Ammon's horn (tissue), 1 donor: ENCODE measurements around the gene PCP2.

ENCODE experiments used
- DNase-seq: peaks from one replicate; pipeline ENCODE4 v3.0.0-alpha.2; 2016; ENCODE audit warnings: low spot score

The PCP2 gene

DNA sequence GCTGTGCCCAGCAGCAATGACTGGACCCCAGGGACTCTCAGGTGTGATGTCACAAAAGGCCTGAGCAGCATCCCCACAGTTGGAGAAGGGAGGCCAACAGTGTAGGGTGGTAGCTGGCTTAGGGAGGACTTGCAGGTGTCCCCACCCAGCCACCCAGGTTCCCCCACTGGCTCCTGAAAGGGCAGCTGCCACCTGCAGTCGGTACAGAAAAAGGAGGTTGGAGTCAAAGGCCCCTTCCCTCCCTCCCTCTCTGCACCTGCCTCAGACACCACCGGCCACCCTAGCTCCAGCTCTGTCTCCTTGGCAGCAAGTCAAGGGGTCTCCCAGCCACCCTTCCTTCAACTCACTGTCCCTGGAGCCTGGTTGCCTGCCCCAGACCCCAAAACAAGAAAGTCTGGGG is at the start of gene PCP2:
Gene PCP2 (minus strand): TSS at position 22 of the 400 bp plus-strand sequence. CDS start 262 bp downstream, outside the sequence.
- DNase-seq = no peak

DNA sequence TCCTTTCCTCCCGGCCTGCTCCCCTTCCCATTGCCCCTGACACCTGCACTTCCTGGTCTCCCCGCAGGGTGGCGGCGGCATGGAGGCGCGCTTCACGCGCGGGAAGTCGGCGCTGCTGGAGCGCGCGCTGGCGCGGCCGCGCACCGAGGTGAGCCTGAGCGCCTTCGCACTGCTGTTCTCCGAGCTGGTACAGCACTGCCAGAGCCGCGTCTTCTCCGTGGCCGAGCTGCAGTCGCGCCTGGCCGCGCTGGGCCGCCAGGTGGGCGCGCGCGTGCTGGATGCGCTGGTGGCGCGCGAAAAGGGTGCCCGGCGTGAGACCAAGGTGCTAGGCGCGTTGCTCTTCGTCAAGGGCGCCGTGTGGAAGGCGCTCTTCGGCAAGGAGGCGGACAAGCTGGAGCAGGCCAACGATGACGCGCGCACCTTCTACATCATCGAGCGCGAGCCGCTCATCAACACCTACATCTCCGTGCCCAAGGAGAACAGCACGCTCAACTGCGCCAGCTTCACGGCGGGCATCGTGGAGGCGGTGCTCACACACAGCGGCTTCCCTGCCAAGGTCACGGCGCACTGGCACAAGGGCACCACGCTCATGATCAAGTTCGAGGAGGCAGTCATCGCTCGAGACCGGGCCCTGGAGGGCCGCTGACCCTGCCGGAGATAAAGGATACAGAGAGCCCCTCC is 48.8 kb upstream of the PCP2 start:
- DNase-seq = no peak

DNA sequence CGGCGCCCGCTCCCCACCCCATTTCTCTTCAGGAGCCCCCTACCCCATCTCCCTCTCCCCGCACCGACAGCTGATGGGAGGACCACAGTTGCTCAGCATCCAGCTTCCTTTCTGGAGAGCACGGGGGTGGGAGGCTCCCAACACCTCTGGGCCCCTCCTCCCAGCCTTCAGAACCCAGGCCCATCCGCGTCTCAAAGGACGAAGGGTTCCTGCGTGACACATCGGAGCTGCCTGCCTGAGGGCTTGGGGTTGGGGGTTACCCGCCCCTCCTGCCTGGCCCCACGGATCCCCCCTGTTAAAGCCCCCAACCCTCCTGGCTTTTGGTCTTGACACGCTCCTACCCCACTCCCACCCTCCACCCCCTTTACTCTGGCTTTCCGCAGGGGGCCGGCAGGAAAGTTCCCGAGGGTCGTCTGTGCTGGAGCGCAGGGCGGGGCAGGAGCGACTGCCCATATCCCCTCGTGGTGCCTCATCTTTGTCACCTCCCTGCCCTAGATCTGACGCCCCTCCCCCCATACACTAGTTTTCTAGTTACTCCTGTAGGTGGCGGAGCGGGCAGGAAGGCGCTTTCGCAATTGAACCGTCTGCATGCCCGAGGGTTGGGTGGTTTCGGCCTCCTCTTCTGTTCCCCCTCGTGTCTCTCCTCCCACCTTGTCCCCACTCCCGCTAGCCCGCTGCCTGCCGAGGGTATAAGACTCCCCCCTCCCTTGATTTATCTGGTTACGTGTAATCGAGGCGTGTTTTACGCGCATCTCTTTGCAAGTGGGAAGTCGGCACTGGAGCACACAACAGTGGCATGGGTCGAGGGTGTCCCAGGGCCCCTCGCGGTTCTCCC is 48.0 kb upstream of the PCP2 start:
- DNase-seq = peak; percentile 78

DNA sequence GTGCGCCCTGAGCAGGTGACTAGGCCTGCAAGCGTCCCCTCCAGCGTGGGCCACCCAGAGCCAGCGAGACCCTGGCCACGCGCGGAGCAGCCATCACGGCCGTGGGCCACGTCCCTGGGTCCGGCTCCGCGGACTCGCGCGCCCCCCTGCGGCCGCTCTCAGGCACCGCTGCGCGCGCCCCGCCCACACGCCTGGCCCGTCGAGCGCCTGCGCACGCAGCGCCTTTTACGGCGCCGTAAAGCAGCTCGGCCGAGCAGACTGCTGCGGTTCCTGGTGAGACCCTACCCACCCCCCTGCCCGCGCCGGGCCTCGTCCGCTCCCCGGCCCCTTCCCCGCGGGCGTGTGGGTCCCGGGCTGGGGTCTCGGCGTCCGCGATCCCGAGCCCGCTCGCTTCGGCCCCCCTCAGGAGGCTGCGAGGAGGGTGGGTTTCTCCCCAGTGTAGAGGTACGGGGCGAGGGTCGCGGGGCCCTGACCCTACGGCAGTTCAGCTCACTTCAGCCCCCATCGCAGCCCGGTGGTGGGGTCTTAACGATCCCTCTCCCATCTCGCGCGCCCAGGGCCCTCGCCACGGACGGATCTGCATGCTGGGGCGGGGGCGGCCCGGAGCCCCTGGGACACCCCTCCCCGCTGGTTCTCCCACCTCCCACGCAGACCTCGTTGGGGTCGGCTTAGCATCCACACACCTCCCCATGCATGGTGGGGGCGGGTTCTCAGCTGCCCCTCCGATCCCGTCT is 47.3 kb upstream of the PCP2 start, which contains the start of gene TRAPPC5:
Gene TRAPPC5 (plus strand): TSS at position 228 of the 734 bp plus-strand sequence. CDS start 1,421 bp downstream, outside the sequence.
- peak; percentile 83 for DNase-seq

DNA sequence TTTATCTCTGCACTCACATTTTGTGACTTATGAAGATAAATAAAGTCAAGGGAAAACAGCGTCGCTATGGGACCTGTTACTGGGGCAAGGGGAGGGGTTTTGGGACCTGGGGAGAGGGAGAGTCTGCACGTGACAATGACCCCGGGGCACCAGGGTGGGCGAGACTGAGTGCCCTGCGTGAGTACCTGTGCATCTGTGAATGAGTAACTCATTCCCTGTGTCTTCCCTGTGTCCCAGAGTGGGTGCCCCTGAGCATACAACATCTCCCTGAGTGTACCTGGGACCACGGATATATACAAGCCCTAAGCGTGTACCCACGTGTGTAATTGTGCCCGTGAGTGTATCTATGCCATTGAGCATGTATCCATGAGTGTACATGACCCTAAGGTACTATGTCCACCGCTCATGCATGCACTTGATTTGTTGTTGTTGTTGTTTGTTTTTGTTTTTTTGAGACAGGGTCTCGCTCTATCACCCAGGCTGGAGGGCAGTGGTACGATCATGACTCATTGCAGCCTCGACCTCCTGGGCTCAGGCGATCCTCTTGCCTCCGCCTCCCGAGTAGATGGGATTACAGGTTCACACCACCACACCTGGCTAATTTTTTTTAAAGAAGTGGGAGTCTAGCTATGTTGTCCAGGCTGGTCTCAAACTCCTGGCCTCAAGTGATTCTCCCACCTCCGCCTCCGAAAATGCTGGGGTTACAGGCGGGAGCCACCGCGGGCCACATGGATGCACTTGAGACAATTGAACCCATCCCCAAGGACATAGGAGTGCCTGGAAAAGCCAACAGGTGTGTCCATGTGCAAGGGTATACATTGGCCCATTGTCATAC is 46.5 kb upstream of the PCP2 start:
- no peak for DNase-seq

DNA sequence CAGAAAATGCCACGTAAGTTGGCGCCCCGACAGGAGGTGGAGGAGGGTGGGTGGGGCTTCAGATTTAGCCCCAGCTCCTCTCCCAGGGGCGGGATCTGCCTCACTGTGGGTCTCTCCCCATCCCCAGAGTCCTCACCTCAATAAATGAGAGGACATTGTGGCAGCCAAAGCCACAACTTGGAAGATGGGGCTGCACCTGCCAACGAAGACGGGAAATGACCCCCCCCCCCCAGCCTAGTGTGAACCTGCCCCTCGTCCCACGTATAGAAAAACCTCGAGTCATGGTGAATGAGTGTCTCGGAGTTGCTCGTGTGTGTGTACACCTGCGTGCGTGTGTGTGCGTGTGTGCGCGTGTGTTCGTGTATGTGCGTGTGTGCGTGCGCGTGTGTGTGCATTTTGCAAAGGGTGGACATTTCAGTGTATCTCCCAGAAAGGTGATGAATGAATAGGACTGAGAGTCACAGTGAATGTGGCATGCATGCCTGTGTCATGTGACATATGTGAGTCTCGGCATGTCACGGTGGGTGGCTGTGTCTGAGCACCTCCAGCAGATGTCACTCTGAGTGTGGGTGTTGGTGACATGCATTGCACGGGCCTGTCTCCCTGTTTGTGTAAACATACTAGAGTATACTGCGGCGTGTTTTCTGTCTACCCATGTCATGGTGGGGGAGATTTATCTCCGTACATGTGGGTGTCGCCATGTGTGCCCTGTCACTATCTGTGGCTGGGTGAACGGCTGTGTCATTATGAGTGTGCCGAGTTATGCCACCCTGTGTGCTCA is 45.6 kb upstream of the PCP2 start:
- peak; percentile 43 for DNase-seq

DNA sequence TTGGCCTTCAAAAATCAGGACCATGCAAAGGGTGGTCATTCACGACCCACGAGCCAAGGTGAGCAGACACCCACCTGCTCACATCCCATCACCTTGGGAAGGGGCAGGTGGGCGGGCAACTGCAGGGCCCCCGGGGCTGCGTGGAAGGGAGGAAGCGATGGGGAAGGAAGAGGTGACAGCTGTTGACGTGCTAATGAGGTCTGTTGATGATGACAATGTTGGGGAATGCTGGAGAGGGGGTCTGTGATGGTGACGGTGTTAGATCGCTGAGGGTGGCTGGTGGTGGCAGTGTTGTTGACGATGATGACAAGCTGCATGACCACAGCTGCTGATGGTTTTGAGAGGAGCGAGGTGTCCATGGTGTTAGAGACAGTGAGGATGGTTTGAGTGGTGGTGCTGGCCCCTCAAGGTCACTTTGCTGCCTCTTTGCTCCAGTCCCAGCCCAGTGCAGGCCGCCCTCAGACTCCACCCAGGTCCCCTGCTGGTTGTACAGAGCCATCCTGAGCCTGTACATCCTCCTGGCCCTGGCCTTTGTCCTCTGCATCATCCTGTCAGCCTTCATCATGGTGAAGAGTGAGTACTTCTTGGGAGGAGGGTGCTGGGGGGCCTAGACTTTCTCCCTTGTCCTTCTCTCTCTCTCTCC is 44.3 kb upstream of the PCP2 start:
- no peak for DNase-seq

DNA sequence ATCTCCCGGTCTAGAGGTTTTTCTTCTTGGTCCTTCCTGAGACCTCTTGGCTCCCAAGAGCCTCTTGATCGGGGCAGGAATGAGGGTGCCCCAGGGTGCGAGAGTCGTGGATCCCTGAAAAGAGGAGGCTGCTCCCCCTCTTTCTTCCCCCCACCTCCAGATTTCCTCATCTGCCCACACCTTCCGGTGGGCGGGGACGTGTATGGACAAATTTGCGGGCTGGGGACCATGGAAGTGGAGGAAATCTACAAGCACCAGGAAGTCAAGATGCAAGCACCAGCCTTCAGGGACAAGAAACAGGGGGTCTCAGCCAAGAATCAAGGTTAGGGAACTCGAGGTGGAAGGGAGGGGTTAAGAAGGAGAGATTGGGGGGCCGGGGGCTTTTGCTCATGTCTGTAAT is 43.3 kb upstream of the PCP2 start, which contains the start of gene MCEMP1:
Gene MCEMP1 (plus strand): TSS at position 237 of the 400 bp plus-strand sequence. CDS start 31 bp downstream, at position 268.
- no peak for DNase-seq

DNA sequence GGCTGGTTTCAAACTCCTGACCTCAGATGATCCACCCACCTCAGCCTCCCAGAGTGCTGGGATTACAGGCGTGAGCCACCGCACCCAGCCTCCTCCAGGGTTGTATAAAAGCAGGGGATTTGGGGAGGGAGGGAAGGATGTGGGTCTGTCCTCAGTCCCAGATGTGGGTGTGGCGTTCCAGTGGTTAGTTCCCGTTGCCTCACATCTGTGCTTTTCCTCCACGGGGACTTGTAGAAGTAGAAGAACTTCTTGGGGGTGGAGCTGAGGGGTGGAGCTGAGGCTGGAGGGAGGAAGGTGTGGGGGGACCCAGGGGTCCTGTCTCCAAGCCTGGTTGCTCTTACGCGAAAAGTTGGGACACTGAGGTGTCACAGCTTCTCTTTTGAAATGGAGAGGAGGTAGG is 42.9 kb upstream of the PCP2 start:
- no peak for DNase-seq

DNA sequence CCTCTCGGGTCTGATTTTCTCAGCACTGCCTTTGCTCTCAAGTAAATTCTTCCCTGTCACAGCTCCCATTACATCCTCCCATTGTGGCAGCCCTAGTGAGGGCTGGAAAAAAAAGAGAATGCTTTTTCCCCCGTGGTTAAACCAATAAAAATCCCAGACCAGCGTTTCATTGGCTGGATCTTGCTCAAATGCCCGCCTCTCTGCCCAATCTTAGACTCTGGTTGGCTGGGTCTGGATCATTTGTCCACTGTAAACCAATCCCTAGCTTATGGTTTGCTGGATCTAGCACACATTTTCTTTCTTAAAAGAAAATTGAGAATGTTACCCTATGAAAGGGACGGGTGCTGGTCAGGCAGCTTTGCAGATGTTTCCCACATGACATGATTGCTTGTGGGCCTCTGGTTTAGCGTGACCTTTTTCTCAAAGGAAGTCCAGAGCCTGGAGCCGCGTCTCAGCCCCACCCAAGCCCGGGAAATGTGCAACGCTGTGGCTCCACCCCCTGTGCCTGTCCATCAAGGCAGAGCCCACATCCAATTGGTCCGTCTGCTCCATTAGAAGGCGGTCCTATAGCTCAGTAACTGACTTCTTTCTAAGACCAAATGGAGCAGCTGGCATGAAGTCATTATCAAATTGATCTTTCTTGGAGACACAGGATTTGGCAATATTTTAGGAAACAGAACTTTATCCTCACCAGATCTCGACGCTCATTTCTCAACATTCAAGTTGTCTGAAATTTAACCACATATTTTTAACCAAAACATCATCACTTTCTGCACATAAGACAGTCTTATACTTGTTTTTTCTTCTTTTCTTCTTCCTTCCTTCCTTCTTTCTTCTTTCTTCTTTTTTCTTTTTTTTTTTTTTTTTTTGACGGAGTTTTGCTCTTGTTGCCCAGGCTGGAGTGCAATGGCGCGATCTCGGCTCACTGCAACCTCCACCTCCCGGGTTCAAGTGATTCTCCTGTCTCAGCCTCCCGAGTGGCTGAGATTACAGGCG is 40.8 kb upstream of the PCP2 start:
- peak; percentile 74 for DNase-seq

DNA sequence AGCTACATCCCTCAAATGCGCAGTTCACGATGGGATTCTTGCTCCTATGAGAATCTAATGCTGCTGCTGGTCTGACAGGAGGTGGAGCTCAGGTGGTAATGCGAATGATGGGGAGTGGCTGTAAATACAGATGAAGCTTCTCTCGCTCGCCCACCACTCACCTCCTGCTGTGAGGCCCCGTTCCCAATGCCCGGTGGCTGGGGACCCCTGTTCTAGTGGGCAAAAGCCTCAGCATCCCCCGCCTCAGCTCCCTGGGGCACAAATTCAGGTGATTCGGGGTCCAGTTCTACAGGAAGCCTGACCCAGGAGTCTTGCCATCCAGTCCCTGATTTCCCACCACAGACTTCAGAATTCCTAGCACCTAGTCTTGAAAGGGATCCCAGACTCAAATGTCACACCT is 39.0 kb upstream of the PCP2 start:
- DNase-seq = no peak

DNA sequence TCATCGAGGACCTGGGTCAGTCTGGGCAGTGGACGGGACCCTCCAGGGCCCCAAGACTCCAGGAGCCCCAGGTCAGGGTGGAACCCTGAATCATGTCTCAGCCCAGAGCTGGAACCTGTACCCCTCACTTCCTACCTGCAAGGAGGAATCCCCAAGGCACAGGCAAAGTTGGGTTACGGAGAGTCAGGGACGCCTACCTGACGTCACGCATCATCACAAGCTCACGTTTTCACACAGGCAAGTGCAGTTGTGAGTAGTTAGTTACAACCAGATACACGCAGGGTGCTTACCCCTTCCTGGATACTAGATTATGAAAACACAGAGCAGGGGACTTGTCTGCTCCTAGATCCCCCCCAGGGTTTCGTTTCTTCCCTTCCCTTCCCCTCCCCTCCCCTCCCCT is 37.3 kb upstream of the PCP2 start:
- no peak for DNase-seq

DNA sequence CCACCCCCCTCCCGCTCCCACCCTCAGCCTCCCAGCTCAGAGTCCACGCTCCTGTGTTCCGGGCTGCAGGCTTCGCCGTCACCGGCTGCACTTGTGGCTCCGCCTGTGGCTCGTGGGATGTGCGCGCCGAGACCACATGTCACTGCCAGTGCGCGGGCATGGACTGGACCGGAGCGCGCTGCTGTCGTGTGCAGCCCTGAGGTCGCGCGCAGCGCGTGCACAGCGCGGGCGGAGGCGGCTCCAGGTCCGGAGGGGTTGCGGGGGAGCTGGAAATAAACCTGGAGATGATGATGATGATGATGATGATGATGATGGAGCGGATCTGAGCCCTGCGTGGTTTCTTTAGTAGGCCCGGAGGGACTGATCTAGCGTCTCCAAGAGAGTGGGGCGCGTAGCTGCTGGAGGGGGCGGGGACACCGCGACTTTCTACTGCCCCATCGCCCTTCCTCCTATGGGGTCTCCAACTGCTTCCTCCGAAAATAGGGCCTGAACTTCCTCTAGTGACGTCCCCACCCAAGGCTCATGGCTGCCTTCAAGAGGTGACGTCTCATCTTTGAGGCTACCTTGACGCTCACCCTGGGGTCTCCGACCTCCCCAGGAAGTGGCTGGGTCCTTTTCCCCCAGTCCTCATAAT is 36.7 kb upstream of the PCP2 start:
- DNase-seq = peak; percentile 54

DNA sequence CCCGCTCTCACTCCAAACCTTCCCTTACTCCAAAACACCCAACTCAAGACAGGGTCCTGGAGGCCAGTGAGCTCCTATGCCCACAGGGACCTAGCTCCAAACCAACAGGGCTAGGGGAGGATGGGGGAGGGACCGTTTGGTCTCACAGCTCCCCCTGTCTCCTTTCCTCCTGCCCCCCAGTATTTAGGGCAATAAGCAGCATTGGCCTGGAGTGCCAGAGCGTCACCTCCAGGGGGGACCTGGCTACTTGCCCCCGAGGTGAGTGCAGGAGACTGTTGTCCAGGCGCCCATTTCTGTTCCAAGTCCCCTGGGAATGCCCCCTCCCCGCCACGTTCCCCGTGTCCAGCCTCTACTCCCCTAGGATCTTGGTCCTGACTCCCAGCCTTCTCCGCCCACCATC is 36.1 kb upstream of the PCP2 start:
- no peak for DNase-seq

DNA sequence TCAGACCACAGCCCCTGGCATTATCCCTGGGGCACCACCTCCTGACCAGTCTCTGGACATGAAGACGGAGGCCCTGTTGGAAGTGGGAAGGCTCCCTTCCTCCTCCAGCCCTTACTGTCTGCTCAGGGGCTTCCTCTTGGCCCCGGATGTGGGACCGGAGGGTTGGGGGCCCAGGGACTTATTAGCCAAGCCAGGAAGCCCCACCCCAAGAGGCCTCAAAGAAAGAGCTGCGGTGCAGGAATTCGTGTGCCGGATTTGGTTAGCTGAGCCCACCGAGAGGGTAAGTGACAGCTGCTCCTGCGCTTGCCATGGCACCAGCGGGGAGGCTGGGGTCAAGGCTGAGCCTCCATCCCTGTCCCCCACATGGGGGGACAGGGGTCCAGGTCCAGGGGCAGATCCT is 35.3 kb upstream of the PCP2 start, which contains the start of gene RETN:
Gene RETN (plus strand): TSS at position 208 of the 400 bp plus-strand sequence. CDS start 278 bp downstream, outside the sequence.
- no peak for DNase-seq

DNA sequence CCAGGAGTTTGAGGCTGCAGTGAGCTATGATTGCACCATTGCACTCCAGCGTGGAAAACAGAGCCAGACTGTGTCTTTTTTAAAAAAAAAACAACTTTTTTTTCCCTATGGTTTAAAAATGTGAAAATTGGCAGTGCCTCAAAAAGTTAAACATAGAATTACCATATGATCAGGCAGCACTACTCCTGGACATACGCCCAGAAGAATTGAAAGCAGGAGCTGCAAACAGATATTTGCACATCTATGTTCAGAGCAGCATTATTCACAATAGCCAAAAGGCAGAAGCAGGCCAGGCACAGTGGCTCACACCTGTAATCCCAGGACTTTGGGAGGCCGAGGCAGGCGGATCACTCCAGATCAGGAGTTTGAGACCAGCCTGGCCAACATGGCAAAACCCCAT is 31.6 kb upstream of the PCP2 start:
- peak; percentile 35 for DNase-seq

DNA sequence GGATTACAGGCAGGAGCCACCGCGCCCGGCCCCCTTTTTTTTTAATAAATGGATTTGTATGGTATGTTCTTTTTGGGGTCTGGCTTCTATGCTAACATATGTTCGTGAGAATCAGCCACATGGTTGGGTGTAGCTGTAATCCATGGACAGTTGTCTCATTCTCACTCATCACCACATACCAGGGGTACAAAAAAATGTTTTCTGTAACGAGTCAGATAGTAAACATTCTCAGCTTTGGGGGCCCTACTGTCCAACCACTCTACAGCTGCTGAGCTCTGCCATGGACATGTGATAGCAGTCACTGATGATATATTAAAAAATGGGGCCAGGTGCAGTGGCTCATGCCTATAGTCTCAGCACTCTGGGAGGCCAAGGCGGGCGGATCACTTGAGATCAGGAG is 30.2 kb upstream of the PCP2 start:
- no peak for DNase-seq

DNA sequence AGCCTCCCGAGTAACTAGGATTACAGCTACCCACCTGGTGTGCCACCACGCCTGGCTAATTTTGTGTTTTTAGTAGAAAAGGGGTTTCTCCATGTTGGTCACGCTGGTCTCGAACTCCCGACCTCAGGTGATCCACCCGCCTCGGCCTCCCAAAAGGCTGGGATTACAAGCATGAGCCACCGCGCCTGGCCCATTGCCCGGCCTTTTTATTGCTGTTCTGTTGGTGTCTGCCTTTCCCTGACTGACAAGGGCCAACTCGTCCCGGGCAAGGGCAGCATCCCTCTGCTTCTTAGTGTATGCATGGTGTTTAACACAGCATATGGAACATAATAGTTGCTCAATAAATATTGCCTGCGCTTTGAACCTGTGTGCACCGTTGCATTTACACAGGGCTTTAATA is 29.1 kb upstream of the PCP2 start:
- no peak for DNase-seq
